H1 (cell line): ENCODE results near the gene PBX3.

ENCODE experiments used
- BCL11A ChIP-seq, 2 experiments: IDR thresholded peaks; one replicate each; pipeline ENCODE4 v1.6.1; 2011; ENCODE audit warnings: low read depth in 2 of 2, low read length in 2 of 2, mild to moderate bottlenecking in 2 of 2
- CEBPB ChIP-seq: IDR thresholded peaks from 2 replicates; pipeline ENCODE4 v1.6.1; 2012; ENCODE audit warnings: low read depth, low read length
- CREB1 ChIP-seq: IDR thresholded peaks from 2 replicates; pipeline ENCODE4 v1.6.1; 2012; ENCODE audit warnings: inconsistent platforms
- HDAC2 ChIP-seq, 2 experiments: fragments of 300-600 bp in 1 of 2; sonication (generic) in 1 of 2; IDR thresholded peaks; 2 replicates each; pipeline ENCODE4 v1.6.1; 2011 to 2012; ENCODE audit warnings: low read depth in 2 of 2, low read length in 2 of 2, mild to moderate bottlenecking in 2 of 2, moderate library complexity in 2 of 2, borderline replicate concordance in 1 of 2, inconsistent platforms in 1 of 2
- NANOG ChIP-seq: IDR thresholded peaks from 2 replicates; pipeline ENCODE4 v1.6.1; 2011; ENCODE audit warnings: low read length, low read depth, mild to moderate bottlenecking, inconsistent platforms; ENCODE audit not compliant: insufficient read depth, poor library complexity, severe bottlenecking
- NRF1 ChIP-seq: IDR thresholded peaks from 2 replicates; pipeline ENCODE4 v1.6.1; 2011; ENCODE audit warnings: mild to moderate bottlenecking, low read depth, low read length, improper control_type of control experiment
- POLR2A ChIP-seq, 2 experiments: IDR thresholded peaks; 1 replicate in 1 of 2; 2 replicates in 1 of 2; pipeline ENCODE4 v1.6.1; 2011; ENCODE audit warnings: low read depth in 2 of 2, low read length in 2 of 2, mild to moderate bottlenecking in 2 of 2; ENCODE audit errors: control extremely low read depth in 1 of 2
- POLR2AphosphoS5 ChIP-seq: IDR thresholded peaks from 2 replicates; pipeline ENCODE4 v1.6.1; 2011; ENCODE audit warnings: low read depth, low read length
- RAD21 ChIP-seq, 2 experiments: IDR thresholded peaks in 1 of 2; conservative IDR thresholded peaks in 1 of 2; 2 replicates each; pipeline ENCODE4 v1.6.1; 2011; ENCODE audit warnings: low read depth in 2 of 2, low read length in 2 of 2, improper control_type of control experiment in 1 of 2, inconsistent platforms in 1 of 2, mild to moderate bottlenecking in 1 of 2, moderate library complexity in 1 of 2
- RFX5 ChIP-seq: IDR thresholded peaks from 2 replicates; pipeline ENCODE4 v1.6.1; 2011; ENCODE audit warnings: low read depth, low read length, improper control_type of control experiment, borderline replicate concordance
- SIN3A ChIP-seq, 2 experiments: IDR thresholded peaks in 1 of 2; conservative IDR thresholded peaks in 1 of 2; 2 replicates each; pipeline ENCODE4 v1.6.1; 2011 to 2012; ENCODE audit warnings: low read length in 2 of 2, improper control_type of control experiment in 1 of 2, low read depth in 1 of 2, mild to moderate bottlenecking in 1 of 2
- TAF1 ChIP-seq: IDR thresholded peaks from 2 replicates; pipeline ENCODE4 v1.6.1; 2011; ENCODE audit warnings: mild to moderate bottlenecking, low read depth, low read length
- ZNF274 ChIP-seq: IDR thresholded peaks from 2 replicates; pipeline ENCODE4 v1.7.0; 2012; ENCODE audit warnings: low read length, borderline replicate concordance; ENCODE audit errors: extremely low read depth
- TF ChIP-seq, protein P1 (sequence below), 3 experiments: IDR thresholded peaks; 1 replicate in 2 of 3; 2 replicates in 1 of 3; pipeline versions ENCODE4 v1.5.1 to v1.6.1; 2011; ENCODE audit warnings: low read length in 3 of 3, mild to moderate bottlenecking in 3 of 3, inconsistent platforms in 2 of 3, low read depth in 1 of 3, moderate library complexity in 1 of 3; ENCODE audit not compliant: insufficient read depth in 1 of 3; ENCODE audit errors: control extremely low read depth in 1 of 3

DNA sequence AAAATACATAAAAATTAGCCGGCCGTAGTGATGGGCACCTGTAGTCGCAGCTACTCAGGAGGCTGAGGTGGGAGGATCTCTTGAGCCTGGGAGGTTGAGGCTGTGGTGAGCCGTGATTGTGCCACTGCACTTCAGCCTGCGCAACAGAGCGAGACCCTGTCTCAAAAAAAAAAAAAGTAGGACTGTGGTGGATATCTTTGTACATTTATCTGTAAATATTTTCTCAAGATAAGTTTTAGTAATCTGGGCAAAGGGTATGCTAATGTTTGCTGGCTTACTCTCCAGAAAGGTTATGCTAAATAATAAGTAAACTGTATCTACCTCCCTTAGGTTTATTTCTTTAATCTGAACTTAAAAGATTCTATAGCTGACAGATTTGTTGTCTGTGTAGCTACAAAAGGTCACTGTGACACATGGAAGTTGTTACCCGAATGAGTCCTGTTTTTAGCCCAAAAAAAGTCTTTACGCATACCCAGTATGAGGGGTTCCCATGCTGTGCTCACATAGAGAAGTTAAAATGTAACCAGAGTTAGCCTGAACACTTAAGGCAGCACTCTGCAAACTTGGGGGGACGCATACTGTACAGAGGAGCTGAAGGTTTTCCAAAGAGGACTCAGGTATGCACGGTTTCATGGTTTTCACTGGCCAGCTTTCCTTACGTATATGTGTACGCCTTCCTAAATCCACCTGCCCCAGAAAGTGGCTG, 206.3 kb downstream of the PBX3 start:
- TF ChIP-seq ZNF274 (no peak), CEBPB (no peak), RFX5 (no peak), POLR2AphosphoS5 (no peak), NANOG (no peak), TAF1 (no peak), SIN3A (conservative IDR thresholded peaks at IDR 0.05 in 1 of 2, IDR thresholded peaks at IDR 0.05 in 1 of 2; ENCODE audit: low read depth in 1 of 2, low read length in 2 of 2) (no peak), CREB1 (no peak), HDAC2 (IDR thresholded peaks at IDR 0.05; ENCODE audit: borderline replicate concordance in 1 of 2, low read depth in 2 of 2, low read length in 2 of 2) (no peak), POLR2A (IDR thresholded peaks at IDR 0.05; ENCODE audit: control extremely low read depth in 1 of 2, low read depth in 2 of 2, low read length in 2 of 2) (no peak), BCL11A (IDR thresholded peaks at IDR 0.05; ENCODE audit: low read depth in 2 of 2, low read length in 2 of 2) (no peak), RAD21 (IDR thresholded peaks at IDR 0.05 in 1 of 2, conservative IDR thresholded peaks at IDR 0.05 in 1 of 2; ENCODE audit: low read depth in 2 of 2, low read length in 2 of 2) (no peak), NRF1 (no peak)
- TF ChIP-seq, protein P1, sequence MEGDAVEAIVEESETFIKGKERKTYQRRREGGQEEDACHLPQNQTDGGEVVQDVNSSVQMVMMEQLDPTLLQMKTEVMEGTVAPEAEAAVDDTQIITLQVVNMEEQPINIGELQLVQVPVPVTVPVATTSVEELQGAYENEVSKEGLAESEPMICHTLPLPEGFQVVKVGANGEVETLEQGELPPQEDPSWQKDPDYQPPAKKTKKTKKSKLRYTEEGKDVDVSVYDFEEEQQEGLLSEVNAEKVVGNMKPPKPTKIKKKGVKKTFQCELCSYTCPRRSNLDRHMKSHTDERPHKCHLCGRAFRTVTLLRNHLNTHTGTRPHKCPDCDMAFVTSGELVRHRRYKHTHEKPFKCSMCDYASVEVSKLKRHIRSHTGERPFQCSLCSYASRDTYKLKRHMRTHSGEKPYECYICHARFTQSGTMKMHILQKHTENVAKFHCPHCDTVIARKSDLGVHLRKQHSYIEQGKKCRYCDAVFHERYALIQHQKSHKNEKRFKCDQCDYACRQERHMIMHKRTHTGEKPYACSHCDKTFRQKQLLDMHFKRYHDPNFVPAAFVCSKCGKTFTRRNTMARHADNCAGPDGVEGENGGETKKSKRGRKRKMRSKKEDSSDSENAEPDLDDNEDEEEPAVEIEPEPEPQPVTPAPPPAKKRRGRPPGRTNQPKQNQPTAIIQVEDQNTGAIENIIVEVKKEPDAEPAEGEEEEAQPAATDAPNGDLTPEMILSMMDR (IDR thresholded peaks at IDR 0.05; ENCODE audit: control extremely low read depth in 1 of 3, insufficient read depth in 1 of 3, low read depth in 1 of 3, low read length in 3 of 3) = no peak
